GM23248 (cell line): ENCODE measurements around the gene TMEM117. TPM values are rescaled to one million over a fixed set of nuclear protein-coding genes. Genes with fewer than 3 reads are reported as not detected.

ENCODE experiments used
- DNase-seq: peaks from one replicate; pipeline ENCODE4 v3.0.0-alpha.2; 2015
- H2AFZ ChIP-seq: fragments of 200-600 bp; sonication (generic); 2 replicates; pipeline ENCODE4 v1.6.1; 2016; ENCODE audit warnings: antibody characterized with exemption
- H3F3A ChIP-seq: fragments of 200-600 bp; sonication (generic); 2 replicates; pipeline ENCODE4 v1.6.1; 2016; ENCODE audit warnings: mild to moderate bottlenecking, antibody characterized with exemption, mixed run types; ENCODE audit not compliant: insufficient read depth
- H3K27ac ChIP-seq: fragments of 200-600 bp; sonication (generic); 2 replicates; pipeline ENCODE4 v1.5.1; 2016; ENCODE audit warnings: mild to moderate bottlenecking
- H3K27me3 ChIP-seq: fragments of 200-600 bp; sonication (generic); replicated peaks from 2 replicates; pipeline ENCODE4 v1.6.1; 2016; ENCODE audit warnings: mild to moderate bottlenecking; ENCODE audit not compliant: insufficient read depth
- H3K36me3 ChIP-seq: fragments of 200-600 bp; sonication (generic); 2 replicates; pipeline ENCODE4 v1.6.1; 2016; ENCODE audit warnings: low read depth, mild to moderate bottlenecking
- H3K4me1 ChIP-seq: fragments of 200-600 bp; sonication (generic); 2 replicates; pipeline ENCODE4 v1.6.1; 2016; ENCODE audit warnings: mild to moderate bottlenecking; ENCODE audit not compliant: insufficient read depth
- H3K4me2 ChIP-seq: fragments of 200-600 bp; sonication (generic); one replicate; pipeline ENCODE4 v1.6.1; 2016; ENCODE audit warnings: mild to moderate bottlenecking; ENCODE audit not compliant: unreplicated experiment
- H3K4me3 ChIP-seq: fragments of 200-600 bp; sonication (generic); 2 replicates; pipeline ENCODE4 v1.5.1; 2016; ENCODE audit warnings: mild to moderate bottlenecking
- H3K79me2 ChIP-seq: fragments of 200-600 bp; sonication (generic); 2 replicates; pipeline ENCODE4 v1.6.1; 2016; ENCODE audit warnings: mild to moderate bottlenecking; ENCODE audit not compliant: insufficient read depth
- H3K9ac ChIP-seq: fragments of 200-600 bp; sonication (generic); 2 replicates; pipeline ENCODE4 v1.6.1; 2016; ENCODE audit warnings: mild to moderate bottlenecking
- H3K9me2 ChIP-seq: fragments of 200-600 bp; sonication (generic); 2 replicates; pipeline ENCODE4 v1.6.1; 2016; ENCODE audit warnings: mixed run types, mild to moderate bottlenecking, moderate library complexity; ENCODE audit not compliant: insufficient read depth
- H3K9me3 ChIP-seq: fragments of 200-600 bp; sonication (generic); one replicate; pipeline ENCODE4 v1.6.1; 2017; ENCODE audit warnings: low read depth
- H4K20me1 ChIP-seq: fragments of 200-600 bp; sonication (generic); 2 replicates; pipeline ENCODE4 v1.6.0; 2016; ENCODE audit not compliant: insufficient read depth
- EZH2 ChIP-seq: fragments of 200-600 bp; sonication (generic); IDR thresholded peaks from 2 replicates; pipeline ENCODE4 v1.6.1; 2018; ENCODE audit warnings: antibody characterized with exemption, mild to moderate bottlenecking; ENCODE audit not compliant: insufficient read depth, poor library complexity, severe bottlenecking
- EZH2phosphoT487 ChIP-seq: fragments of 200-600 bp; sonication (generic); IDR thresholded peaks from 2 replicates; pipeline ENCODE4 v1.6.1; 2018; ENCODE audit warnings: antibody characterized with exemption, moderate library complexity, mild to moderate bottlenecking, low read depth; ENCODE audit not compliant: insufficient read depth
- WGBS, 2 experiments: methylation state at CpG; one replicate each; pipeline ENCODE4 v1.1.6; 2015 to 2017; ENCODE audit warnings: low lambda C conversion rate in 2 of 2, low coverage in 1 of 2; ENCODE audit errors: missing lambda C conversion rate in 2 of 2; 5-methylcytosine and 5-hydroxymethylcytosine counted together
- in situ Hi-C: fragments of 300-500 bp; cut with MboI; formaldehyde crosslinking; loops from 2 replicates; pipeline ENCODE4 v1.15.0; 2020
- polyA plus RNA-seq: library from polyadenylated mRNA; unstranded; fragments of >200 nt; fragmentation: Nextera tagmentation; extraction: Ambion mirVana; gene quantifications from 2 replicates; pipeline ENCODE4 v1.2.1, GENCODE V29; 2016
- total RNA-seq: library from RNA; depleted of rRNA; stranded (reverse); fragments of >200 nt; shearing (Covaris generic); gene quantifications from 2 replicates; pipeline ENCODE4 v1.2.3, GENCODE V29; 2014; rRNA removed

Gene TMEM117
- 14.4 and 19.1 TPM in 2 replicates for total RNA-seq
- polyA plus RNA-seq = 12.1 and 14.7 TPM in 2 replicates

DNA sequence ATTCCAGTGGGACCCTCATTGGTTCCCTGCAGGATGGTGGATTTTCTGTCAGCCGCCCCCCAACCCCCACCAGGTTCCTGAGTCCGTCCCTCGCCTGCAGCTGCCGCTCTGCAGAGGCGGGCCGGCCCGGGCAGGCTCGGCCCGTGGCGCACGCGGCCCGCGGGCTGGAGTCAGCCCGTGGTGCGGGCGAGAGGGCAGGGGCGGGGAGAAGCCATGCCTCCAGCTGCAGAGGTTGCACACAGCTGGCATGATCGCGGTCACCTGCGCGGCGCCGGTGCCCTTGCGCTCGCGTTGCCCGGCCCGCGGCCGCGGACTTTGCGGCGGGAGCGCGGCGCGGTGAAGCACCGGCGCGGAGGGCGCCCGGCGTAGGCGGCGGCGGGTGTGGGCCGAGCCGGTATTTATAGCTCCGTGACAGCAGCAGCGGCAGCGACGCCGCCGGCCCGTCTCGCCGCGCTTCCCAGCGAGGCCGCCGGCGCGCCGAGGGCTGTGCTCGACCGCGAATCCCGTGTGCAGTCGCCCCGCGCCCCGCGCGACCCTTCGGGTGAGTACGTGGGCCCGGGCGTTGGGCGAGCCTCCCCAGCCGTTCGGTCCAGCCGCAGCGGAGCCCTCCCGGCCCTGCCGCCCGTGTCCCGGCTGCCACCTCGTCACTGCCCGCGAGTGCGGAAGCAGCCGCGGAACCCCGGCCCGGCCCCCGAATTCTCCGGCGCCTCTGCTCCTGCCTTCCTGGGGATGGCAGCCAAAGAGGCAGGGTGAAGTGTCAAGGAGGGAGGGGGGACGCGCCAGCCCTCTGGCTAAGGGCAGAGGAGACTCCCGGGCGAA lies at the start of gene TMEM117:
Gene TMEM117, plus strand, starts transcription at position 426 of the 819 bp plus-strand sequence.
- Histone ChIP-seq H3F3A (peaks cover 14% of the 10 kb centered on the region; the same call in 1 of the 2 replicates), H3K36me3 (no peaks in the 10 kb centered on the region), H3K27me3 (no peaks in the 10 kb centered on the region), H4K20me1 (no peaks in the 10 kb centered on the region), H2AFZ (peak within 1 kb of the TSS; percentile 93), H3K9me3 (no peaks in the 10 kb centered on the region), H3K4me2 (peak within 1 kb of the TSS; percentile 85), H3K9me2 (no peaks in the 10 kb centered on the region), H3K9ac (peak within 1 kb of the TSS; percentile 94), H3K27ac (peak within 1 kb of the TSS; percentile 91), H3K4me3 (peak within 1 kb of the TSS; percentile 89), H3K4me1 (peaks cover 20% of the 10 kb centered on the region), H3K79me2 (peaks cover 44% of the 10 kb centered on the region)
- in situ Hi-C loops = no loop called here
- no peak for TF ChIP-seq EZH2
- TF ChIP-seq EZH2phosphoT487 = no peak
- WGBS, 2 experiments = 0 to 1% methylated on average over 49 to 84 of the region's 103 CpGs
- DNase-seq = peak; percentile 83

DNA sequence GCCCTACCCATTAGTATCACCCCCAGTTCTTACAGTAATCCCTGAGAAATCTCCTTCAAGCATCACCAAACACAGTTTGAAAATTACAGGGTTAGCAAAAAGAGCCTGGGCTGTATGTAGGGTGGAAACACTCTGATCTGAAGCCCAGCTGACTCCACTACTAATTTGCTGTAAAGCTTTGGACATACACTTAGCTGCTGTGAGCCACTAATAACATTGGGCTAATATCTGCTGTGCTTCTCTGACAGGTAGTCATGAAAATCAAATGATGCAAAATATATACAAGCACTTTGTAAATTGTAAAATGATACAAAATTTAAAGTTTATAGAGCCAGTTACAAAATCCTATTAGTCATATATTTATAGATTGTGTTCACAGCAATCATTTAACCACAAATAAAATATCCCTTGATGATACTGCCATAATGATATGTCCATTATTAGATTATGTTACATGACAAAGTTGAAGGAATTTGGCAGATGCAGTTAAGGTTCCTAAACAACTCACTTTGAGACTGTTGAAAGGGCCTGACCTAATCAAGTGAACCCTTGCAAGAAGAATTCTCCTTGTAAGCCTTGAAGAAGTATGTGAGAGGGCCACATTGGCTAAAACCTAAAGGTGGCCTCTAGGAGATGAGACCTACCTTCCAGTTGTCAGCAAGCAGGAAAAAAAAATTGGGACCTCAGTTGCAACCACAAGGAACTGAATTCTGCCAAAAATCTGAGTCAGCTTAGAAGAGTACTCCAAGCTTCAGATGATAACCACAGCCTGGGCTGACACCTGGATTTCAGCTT lies 48.8 kb upstream of the TMEM117 start:
- Histone ChIP-seq H3K9ac (no peak overlapping the region), H3K4me3 (no peak overlapping the region), H3K4me1 (no peaks in the 10 kb centered on the region), H4K20me1 (no peaks in the 10 kb centered on the region), H3K9me2 (no peaks in the 10 kb centered on the region), H3F3A (peaks cover 16% of the 10 kb centered on the region; the same call in 1 of the 2 replicates), H3K27ac (no peak overlapping the region), H3K36me3 (peaks cover 8% of the 10 kb centered on the region), H3K27me3 (no peaks in the 10 kb centered on the region), H3K9me3 (no peaks in the 10 kb centered on the region), H2AFZ (no peak overlapping the region), H3K4me2 (no peak overlapping the region), H3K79me2 (no peaks in the 10 kb centered on the region)
- in situ Hi-C loops = no loop called here
- TF ChIP-seq EZH2phosphoT487 (no peak), EZH2 (no peak)
- peak; percentile 35 for DNase-seq

DNA sequence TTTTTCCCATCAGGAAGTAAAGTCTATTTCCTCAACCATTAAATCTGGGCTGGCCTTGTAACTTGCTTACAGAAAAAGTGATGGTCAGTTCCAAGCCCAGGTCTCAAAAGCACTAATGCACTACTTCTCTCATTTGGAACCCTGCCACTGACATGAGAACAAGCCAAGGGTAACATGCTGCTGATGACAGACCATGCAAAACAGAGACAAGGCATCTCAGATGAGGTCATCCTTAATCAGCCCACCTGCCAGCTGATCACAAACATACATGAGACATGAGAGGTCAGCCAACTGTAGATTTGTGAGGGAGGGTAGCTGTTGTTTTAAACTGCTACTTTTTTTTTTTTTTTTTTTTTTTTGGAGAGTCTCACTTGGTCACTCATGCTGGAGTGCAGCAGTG lies 45.9 kb upstream of the TMEM117 start:
- Histone ChIP-seq H3K9me2 (no peaks in the 10 kb centered on the region), H3K79me2 (no peaks in the 10 kb centered on the region), H3K4me1 (no peaks in the 10 kb centered on the region), H3K36me3 (peaks cover 9% of the 10 kb centered on the region; the same call in 1 of the 2 replicates), H2AFZ (no peak overlapping the region), H3K27ac (no peak overlapping the region), H3K9ac (no peak overlapping the region), H4K20me1 (no peaks in the 10 kb centered on the region), H3F3A (peaks cover 24% of the 10 kb centered on the region), H3K4me2 (no peak overlapping the region), H3K4me3 (no peak overlapping the region), H3K27me3 (no peaks in the 10 kb centered on the region), H3K9me3 (no peaks in the 10 kb centered on the region)
- peak; percentile 24 for DNase-seq
- in situ Hi-C loops = no loop called here
- no peak for TF ChIP-seq EZH2phosphoT487
- no peak for TF ChIP-seq EZH2

DNA sequence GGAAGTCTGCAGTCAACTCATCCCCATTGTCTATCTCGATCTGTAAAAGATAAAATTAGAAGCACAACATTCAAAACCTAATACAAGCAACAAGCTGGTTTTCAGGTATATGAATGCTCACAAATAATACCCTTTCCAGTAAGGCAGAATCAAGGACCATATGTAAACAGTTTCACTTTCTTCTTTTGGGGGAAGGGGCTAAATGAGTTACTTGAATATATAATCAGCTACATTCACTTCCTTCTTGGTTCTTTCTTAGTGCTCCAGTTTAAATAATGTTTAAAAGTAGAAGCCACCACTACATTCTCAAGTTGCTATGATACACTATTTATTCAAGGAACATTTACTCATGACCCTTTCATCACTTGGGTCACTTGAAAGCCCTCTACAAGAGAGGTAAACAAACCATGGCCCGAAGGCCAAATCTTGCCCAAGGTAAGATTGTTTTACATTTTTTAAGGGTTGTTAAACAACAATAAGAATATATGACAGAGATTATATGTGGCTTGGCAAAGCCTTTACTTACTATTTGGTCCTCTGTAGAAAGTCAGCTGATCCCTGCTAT lies 40.1 kb upstream of the TMEM117 start:
- H3K27ac ChIP-seq = no peak overlapping the region
- no peak overlapping the region for H2AFZ ChIP-seq
- H3K9me2 ChIP-seq = no peaks in the 10 kb centered on the region
- TF ChIP-seq EZH2phosphoT487 = no peak
- TF ChIP-seq EZH2 = no peak
- WGBS, 2 experiments = 95 to 99% methylated on average over 2 of the region's 2 CpGs
- peaks cover 10% of the 10 kb centered on the region; the same call in 1 of the 2 replicates for H3K79me2 ChIP-seq
- peaks cover 30% of the 10 kb centered on the region; the same call in 1 of the 2 replicates for H3F3A ChIP-seq
- H3K9me3 ChIP-seq = no peaks in the 10 kb centered on the region
- H3K4me3 ChIP-seq = no peak overlapping the region
- H3K27me3 ChIP-seq = no peaks in the 10 kb centered on the region
- no peaks in the 10 kb centered on the region for H3K4me1 ChIP-seq
- H3K36me3 ChIP-seq = peaks cover 67% of the 10 kb centered on the region
- no peak overlapping the region for H3K4me2 ChIP-seq
- in situ Hi-C loops = no loop called here
- H4K20me1 ChIP-seq = no peaks in the 10 kb centered on the region
- no peak overlapping the region for H3K9ac ChIP-seq
- DNase-seq = no peak
